ENCODE results near the gene ADAP1.

ADAP1 gene

GRCh38 chr7:907158-907980, 47.1 kb downstream of the ADAP1 start:
- H3K36me3 ChIP-seq (ENCODE audit: control insufficient read depth, insufficient read depth, low read length): no peaks in the 10 kb centered on the region
- no peak overlapping the region for H3K9ac ChIP-seq (ENCODE audit: low read depth, low read length)
- H3K27me3 ChIP-seq (ENCODE audit: control insufficient read depth, insufficient read depth, low read length): peaks cover 5% of the 10 kb centered on the region; the same call in 1 of the 2 replicates
- H3K27ac ChIP-seq (ENCODE audit: low read depth, low read length): no peak overlapping the region
- no peaks in the 10 kb centered on the region for H3K4me1 ChIP-seq (ENCODE audit: control insufficient read depth, insufficient read depth, low read length)
- H3K9me3 ChIP-seq (ENCODE audit: control insufficient read depth, insufficient read depth, low read length): no peaks in the 10 kb centered on the region
- no peak overlapping the region for H3K4me3 ChIP-seq (ENCODE audit: low read depth, low read length)

DNA sequence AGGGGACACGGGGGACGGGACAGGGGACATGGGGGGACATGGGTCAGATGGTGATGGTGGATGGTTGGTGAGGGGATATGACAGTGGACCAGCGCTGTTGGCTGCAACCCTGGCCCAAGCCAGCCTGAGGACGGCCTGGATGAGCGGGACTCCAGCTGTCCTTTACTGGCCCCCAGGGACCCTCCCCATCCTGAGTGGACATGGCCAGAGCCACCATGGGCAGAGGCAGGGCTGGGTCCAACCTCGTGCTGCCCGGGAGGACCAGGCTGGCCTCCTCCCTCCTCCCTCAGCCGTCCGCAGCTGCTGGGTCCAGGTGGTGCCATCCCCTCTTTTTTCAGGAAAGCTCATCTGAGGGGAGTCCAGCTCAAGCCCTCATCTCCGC, 47.7 kb downstream of the ADAP1 start:
- peaks cover 5% of the 10 kb centered on the region; the same call in 1 of the 2 replicates for H3K27me3 ChIP-seq (ENCODE audit: control insufficient read depth, insufficient read depth, low read length)

GRCh38 chr7:904847-905246, 49.6 kb downstream of the ADAP1 start:
- no peak overlapping the region for H3K9ac ChIP-seq (ENCODE audit: low read depth, low read length)
- H3K4me3 ChIP-seq (ENCODE audit: low read depth, low read length): no peak overlapping the region

More for the DNA sequence above, 47.7 kb downstream of the ADAP1 start:
- H3K4me3 ChIP-seq (ENCODE audit: low read depth, low read length): no peak overlapping the region
- no peaks in the 10 kb centered on the region for H3K4me1 ChIP-seq (ENCODE audit: control insufficient read depth, insufficient read depth, low read length)
- H3K27ac ChIP-seq (ENCODE audit: low read depth, low read length): no peak overlapping the region
- no peaks in the 10 kb centered on the region for H3K9me3 ChIP-seq (ENCODE audit: control insufficient read depth, insufficient read depth, low read length)
- H3K36me3 ChIP-seq (ENCODE audit: control insufficient read depth, insufficient read depth, low read length): no peaks in the 10 kb centered on the region
- H3K9ac ChIP-seq (ENCODE audit: low read depth, low read length): no peak overlapping the region

GRCh38 chr7:903921-904755, 50.3 kb downstream of the ADAP1 start:
- Histone ChIP-seq H3K27ac (ENCODE audit: low read depth, low read length) (no peak overlapping the region), H3K4me3 (ENCODE audit: low read depth, low read length) (no peak overlapping the region), H3K4me1 (ENCODE audit: control insufficient read depth, insufficient read depth, low read length) (no peaks in the 10 kb centered on the region), H3K27me3 (ENCODE audit: control insufficient read depth, insufficient read depth, low read length) (no peaks in the 10 kb centered on the region; the same call in 1 of the 2 replicates), H3K9me3 (ENCODE audit: control insufficient read depth, insufficient read depth, low read length) (no peaks in the 10 kb centered on the region), H3K9ac (ENCODE audit: low read depth, low read length) (no peak overlapping the region), H3K36me3 (ENCODE audit: control insufficient read depth, insufficient read depth, low read length) (no peaks in the 10 kb centered on the region)

More at GRCh38 chr7:904847-905246, 49.6 kb downstream of the ADAP1 start:
- Histone ChIP-seq H3K27me3 (ENCODE audit: control insufficient read depth, insufficient read depth, low read length) (peaks cover 5% of the 10 kb centered on the region; the same call in 1 of the 2 replicates), H3K4me1 (ENCODE audit: control insufficient read depth, insufficient read depth, low read length) (no peaks in the 10 kb centered on the region), H3K9me3 (ENCODE audit: control insufficient read depth, insufficient read depth, low read length) (no peaks in the 10 kb centered on the region), H3K36me3 (ENCODE audit: control insufficient read depth, insufficient read depth, low read length) (no peaks in the 10 kb centered on the region), H3K27ac (ENCODE audit: low read depth, low read length) (no peak overlapping the region)

GRCh38 chr7:902996-903395, 51.5 kb downstream of the ADAP1 start:
- H3K9ac ChIP-seq (ENCODE audit: low read depth, low read length): no peak overlapping the region
- H3K27ac ChIP-seq (ENCODE audit: low read depth, low read length): no peak overlapping the region
- no peaks in the 10 kb centered on the region for H3K36me3 ChIP-seq (ENCODE audit: control insufficient read depth, insufficient read depth, low read length)
- H3K27me3 ChIP-seq (ENCODE audit: control insufficient read depth, insufficient read depth, low read length): no peaks in the 10 kb centered on the region; the same call in 1 of the 2 replicates
- H3K4me1 ChIP-seq (ENCODE audit: control insufficient read depth, insufficient read depth, low read length): no peaks in the 10 kb centered on the region
- no peaks in the 10 kb centered on the region for H3K9me3 ChIP-seq (ENCODE audit: control insufficient read depth, insufficient read depth, low read length)
- H3K4me3 ChIP-seq (ENCODE audit: low read depth, low read length): no peak overlapping the region

GRCh38 chr7:901388-902154, 52.9 kb downstream of the ADAP1 start:
- no peaks in the 10 kb centered on the region for H3K9me3 ChIP-seq (ENCODE audit: control insufficient read depth, insufficient read depth, low read length)
- H3K27ac ChIP-seq (ENCODE audit: low read depth, low read length): peak overlapping the region; percentile 42
- peak overlapping the region; percentile 36; the same call in 1 of the 2 replicates for H3K9ac ChIP-seq (ENCODE audit: low read depth, low read length)
- peaks cover 6% of the 10 kb centered on the region for H3K36me3 ChIP-seq (ENCODE audit: control insufficient read depth, insufficient read depth, low read length)
- no peaks in the 10 kb centered on the region; the same call in 1 of the 2 replicates for H3K27me3 ChIP-seq (ENCODE audit: control insufficient read depth, insufficient read depth, low read length)
- no peaks in the 10 kb centered on the region for H3K4me1 ChIP-seq (ENCODE audit: control insufficient read depth, insufficient read depth, low read length)
- peak overlapping the region; percentile 51 for H3K4me3 ChIP-seq (ENCODE audit: low read depth, low read length)

DNA sequence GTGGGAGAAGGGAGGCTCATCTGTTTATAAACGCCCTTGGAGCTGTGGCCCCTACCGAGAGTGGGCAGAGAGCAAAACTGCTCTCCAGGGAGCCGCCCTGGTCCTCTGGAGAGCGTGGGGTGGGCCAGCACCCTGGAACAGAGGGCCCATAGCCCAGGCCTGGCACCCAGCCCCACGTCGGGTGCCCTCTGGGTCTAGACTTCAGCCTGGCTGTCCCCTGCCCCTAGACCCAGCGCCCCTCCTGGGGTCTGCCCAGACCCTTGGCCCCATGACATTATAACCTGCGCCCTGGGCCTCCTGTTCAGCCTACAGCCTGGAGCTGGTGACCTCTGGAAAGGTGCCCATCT, 53.5 kb downstream of the ADAP1 start:
- Histone ChIP-seq H3K4me1 (ENCODE audit: control insufficient read depth, insufficient read depth, low read length) (no peaks in the 10 kb centered on the region), H3K9me3 (ENCODE audit: control insufficient read depth, insufficient read depth, low read length) (no peaks in the 10 kb centered on the region), H3K27ac (ENCODE audit: low read depth, low read length) (no peak overlapping the region), H3K27me3 (ENCODE audit: control insufficient read depth, insufficient read depth, low read length) (no peaks in the 10 kb centered on the region; the same call in 1 of the 2 replicates), H3K9ac (ENCODE audit: low read depth, low read length) (no peak overlapping the region), H3K4me3 (ENCODE audit: low read depth, low read length) (no peak overlapping the region), H3K36me3 (ENCODE audit: control insufficient read depth, insufficient read depth, low read length) (peaks cover 12% of the 10 kb centered on the region)

DNA sequence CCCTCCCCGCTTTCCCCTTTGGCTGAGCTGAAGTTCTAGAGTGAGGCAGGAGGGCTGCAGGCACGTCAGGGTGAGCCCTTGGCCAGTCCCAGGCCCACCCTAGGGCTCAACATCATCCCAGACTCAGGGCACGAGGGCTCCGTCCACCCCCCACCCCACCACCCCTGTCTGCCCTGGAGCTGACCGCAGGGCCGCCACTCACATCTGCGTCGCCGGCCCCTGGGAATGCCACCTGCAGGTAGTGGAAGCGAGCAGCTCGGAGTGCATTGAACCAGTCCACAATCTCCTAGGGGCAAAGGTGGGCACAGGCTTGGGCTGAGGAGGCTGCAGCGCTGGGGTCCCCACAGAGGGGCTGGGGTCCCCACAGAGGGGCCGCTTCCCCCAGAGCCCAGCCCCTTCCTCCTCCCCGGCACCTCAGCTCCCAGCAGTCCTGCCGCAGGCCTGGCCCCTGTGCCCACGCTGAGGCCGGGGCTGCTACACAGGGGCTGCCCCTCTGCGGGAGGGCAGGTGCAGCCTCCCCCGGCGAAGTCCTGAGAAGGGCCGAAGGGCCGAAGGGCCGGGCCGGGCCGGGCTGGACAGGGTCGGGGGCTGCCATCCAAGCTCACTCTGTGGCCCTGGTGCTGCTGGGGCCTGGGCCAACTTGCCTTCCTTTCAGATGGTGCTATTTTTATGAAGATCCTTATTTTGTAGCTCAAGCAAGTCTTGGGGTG, 54.0 kb downstream of the ADAP1 start:
- no peak overlapping the region for H3K27ac ChIP-seq (ENCODE audit: low read depth, low read length)
- H3K4me3 ChIP-seq (ENCODE audit: low read depth, low read length): no peak overlapping the region
- no peak overlapping the region for H3K9ac ChIP-seq (ENCODE audit: low read depth, low read length)
- H3K27me3 ChIP-seq (ENCODE audit: control insufficient read depth, insufficient read depth, low read length): no peaks in the 10 kb centered on the region; the same call in 1 of the 2 replicates
- H3K9me3 ChIP-seq (ENCODE audit: control insufficient read depth, insufficient read depth, low read length): no peaks in the 10 kb centered on the region
- H3K36me3 ChIP-seq (ENCODE audit: control insufficient read depth, insufficient read depth, low read length): peaks cover 17% of the 10 kb centered on the region
- H3K4me1 ChIP-seq (ENCODE audit: control insufficient read depth, insufficient read depth, low read length): no peaks in the 10 kb centered on the region

DNA sequence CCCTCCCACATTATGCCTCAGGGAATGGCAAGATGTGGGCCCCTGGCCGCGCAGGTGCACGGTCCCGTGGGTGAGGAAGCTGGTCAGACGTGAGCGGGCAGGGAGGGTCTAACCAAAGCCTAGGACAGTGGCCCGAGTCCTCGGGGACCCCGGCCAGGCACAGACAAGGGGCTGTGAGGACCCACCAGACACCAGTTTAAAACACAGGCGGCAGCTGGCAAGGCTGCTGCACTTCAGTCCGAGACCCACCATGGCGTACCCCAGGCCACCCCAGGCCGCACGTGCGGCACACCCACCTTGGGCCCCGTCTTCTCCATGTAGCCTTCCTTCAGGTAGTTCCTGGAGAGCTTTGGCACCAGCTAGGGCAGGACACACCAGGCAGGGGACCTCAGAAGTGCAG, 54.7 kb downstream of the ADAP1 start:
- Histone ChIP-seq H3K9me3 (ENCODE audit: control insufficient read depth, insufficient read depth, low read length) (no peaks in the 10 kb centered on the region), H3K4me1 (ENCODE audit: control insufficient read depth, insufficient read depth, low read length) (no peaks in the 10 kb centered on the region), H3K27me3 (ENCODE audit: control insufficient read depth, insufficient read depth, low read length) (no peaks in the 10 kb centered on the region; the same call in 1 of the 2 replicates), H3K4me3 (ENCODE audit: low read depth, low read length) (no peak overlapping the region), H3K27ac (ENCODE audit: low read depth, low read length) (no peak overlapping the region), H3K36me3 (ENCODE audit: control insufficient read depth, insufficient read depth, low read length) (peaks cover 24% of the 10 kb centered on the region), H3K9ac (ENCODE audit: low read depth, low read length) (no peak overlapping the region)
